ENCODE results near the gene PDE6H.

Gene PDE6H

DNA sequence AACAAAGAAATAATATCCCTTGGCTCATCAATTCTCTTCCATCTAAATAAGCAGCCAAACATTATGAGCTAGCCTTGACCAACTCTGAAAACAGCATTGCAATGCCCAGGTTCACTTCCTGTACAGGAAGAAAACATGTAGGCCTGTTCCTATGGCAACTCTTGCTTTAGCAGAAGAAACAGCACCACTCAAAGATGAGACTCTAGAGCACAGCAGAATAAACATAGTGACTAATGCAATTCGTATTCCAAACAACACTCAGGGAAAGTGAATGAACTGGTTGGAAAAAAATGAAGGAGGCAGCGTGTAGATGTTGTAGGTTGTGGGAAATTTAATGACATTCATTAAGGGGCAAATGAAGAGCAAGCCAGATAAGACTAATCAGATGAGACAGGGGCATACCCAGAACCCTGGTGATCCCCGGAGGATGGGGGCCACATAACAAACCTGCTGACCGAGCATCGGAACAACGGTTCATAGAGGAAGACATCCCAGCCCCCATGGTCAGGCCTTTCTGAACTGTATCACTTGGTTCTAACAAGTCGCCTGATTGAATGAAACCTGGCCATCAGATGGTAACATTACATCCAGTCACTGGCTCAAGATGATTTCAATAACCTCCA lies 20.4 kb upstream of the PDE6H start:
- DNase-seq: peak; percentile 73

DNA sequence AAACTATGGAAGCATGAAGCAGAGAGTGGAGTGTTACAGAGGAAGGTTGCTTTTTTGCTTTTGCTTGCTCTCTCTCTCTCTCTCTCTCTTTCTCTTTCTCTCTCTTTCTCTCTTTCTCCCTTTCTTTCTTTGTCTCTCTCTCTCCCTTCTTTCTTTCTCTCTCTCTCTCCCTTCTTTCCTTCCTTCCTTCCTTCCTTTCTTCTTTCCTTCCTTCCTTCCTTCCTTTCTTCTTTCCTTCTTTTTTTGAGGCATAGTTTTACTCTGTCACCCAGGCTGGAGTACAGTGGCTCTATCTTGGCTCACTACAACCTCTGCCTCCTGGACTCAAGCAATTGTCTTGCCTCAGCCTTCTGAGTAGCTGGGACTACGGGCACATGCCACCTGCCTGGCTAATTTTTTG lies 19.1 kb upstream of the PDE6H start:
- DNase-seq: no peak

DNA sequence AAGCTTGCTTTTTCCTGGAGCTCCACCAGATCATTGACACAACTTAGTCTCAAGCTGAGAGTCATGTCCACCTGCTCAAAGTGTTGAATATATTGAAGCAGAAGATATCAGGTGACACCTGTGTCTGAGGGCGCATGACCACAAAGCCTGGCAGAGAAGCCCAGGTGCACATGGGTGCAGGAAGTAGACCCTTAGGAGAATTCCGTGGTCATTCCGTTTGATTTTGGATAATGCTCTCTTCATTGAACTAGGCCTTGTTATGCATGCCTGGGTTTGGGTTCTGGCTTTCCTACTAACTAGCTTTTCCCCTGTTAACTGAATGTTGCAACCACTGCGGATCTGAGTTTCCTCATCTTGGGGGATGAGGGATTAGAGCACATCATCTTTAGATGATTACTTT lies 18.6 kb upstream of the PDE6H start:
- peak; percentile 13 for DNase-seq

GRCh38 chr12:14956024-14956891 lies 16.6 kb upstream of the PDE6H start:
- peak; percentile 77 for DNase-seq

DNA sequence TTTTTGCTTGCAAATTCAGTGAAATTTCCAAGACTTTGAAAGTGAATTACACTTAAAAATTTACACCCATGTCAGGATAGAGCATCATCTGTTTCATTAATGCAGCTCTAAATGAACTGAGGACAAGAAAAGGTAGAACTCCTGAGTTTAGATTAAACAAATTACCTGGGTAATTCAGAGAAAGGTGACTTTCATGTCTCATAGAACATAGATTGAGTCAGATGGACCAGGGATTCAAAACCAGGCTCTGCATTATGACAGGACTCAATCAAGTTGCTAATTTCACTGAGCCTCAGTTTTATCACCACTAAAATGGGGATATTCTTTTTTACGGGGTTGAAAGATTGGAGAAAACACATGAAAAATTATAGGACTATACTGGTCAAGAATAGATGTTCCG lies 15.9 kb upstream of the PDE6H start:
- DNase-seq: no peak

- peak; percentile 39 for DNase-seq
Measured at GRCh38 chr12:14957551-14958168, 15.2 kb upstream of the PDE6H start.

DNA sequence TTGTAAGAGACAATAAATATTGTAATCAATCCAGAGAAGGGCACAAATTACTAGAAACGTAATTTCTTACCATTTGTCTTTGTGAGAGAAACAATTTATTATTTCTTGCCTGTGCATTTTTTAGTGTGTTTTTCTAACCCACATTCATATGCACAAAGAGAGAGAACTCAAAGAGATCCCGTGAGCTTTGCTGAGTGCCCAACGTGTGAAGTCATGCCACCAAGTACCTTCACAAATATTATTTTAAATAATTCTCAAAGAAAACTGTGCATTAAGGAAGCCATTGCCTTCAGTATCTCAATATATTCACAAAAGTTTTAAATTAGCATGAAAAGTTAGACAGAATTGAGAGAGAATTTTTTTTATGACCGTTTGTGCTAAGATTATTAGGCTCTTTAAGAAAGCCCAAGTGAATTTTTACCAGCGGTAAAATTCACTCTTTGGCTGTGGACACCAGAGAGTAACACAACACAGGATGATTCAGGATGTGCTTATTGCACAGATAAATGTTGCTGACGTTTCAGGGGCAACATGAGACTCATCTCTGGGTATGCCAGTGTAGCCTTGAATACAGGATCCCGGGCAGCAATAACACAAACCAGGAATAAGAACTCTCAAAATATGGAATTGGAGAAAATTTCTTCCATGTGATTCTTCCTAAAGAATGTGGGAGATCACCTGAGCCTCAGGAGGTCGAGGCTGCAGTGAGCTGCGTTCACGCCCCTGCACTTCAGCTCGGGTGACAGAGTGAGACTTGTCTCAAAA lies 14.3 kb upstream of the PDE6H start:
- DNase-seq: peak; percentile 53

- no peak for DNase-seq
Measured at GRCh38 chr12:14959126-14959440, 13.8 kb upstream of the PDE6H start.

DNA sequence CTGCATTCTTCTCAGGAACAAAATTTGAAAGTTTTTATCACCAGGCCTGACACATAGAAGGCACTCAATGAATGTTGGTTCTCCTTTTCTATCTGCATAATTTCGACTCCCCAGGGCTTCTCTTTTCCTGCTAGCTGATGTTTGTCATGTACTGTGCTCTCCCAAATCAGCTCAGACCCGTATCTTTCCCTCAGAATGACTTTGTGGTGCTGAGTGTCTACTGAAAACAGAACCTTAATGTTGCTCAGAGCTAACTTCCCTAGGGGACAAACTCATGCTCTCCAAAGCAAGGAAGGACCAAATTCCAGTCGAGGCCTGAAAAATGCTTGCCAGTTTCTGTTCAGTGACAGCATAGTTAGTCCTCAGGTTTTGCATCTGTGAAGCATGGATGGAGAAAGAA lies 13.4 kb upstream of the PDE6H start:
- peak; percentile 62 for DNase-seq

DNA sequence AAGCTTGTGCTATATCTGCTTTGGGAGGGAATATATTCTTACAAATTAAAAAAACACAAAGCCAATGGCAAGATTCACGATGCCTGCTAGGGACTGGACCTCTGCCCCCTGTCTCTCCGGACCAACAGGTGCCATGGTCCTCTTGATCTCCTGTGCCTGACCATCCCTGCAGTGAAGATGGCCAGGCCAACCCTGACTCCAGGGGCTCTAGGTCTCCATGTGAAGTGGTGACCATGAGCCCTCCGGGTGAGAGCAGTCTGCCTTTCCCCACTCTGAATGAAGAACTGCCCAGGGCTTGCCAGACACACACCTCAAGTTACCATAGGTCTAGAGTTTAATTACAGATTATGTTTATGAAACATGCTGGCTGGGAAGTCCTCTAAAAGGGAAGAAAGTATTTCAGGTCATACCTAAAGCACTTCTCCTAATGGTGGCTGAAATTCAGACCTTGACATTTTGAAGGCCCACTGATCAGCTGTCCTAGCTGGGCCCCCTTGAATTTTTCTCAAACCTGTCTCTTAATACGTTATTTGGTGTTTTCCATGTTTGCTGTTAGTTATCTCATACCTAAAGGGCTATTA lies 12.8 kb upstream of the PDE6H start:
- peak; percentile 20 for DNase-seq

GRCh38 chr12:14960548-14961465 lies 12.0 kb upstream of the PDE6H start:
- DNase-seq: peak; percentile 87

- peak; percentile 98 for DNase-seq
Measured at GRCh38 chr12:14961466-14962152, 11.2 kb upstream of the PDE6H start, which contains the start of gene ARHGDIB. TSS of gene ARHGDIB (minus strand) at chr12:14961601. CDS start at chr12:14950712, 10,889 bp downstream.

DNA sequence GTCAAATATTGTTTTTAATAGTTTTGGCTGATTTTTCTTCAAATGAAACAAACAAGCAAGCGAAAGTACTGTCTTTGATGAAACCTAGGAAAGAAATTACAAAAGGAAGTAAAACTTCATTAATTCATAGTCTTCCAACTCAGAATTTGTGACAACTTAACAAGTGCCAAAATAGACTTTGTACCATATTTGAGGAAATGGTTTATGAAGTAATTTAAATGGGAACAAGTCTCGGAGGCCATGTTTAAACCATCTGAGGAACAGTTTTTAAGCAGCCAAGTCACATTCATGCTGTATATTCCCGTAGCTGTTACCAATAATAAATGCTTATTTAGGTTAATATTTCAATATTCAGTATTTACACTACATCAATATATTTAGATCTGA lies 10.7 kb upstream of the PDE6H start:
- DNase-seq: peak; percentile 58

GRCh38 chr12:14962797-14963196 lies 10.0 kb upstream of the PDE6H start:
- DNase-seq: peak; percentile 26

GRCh38 chr12:14963520-14963919 lies 9.3 kb upstream of the PDE6H start:
- DNase-seq: no peak

DNA sequence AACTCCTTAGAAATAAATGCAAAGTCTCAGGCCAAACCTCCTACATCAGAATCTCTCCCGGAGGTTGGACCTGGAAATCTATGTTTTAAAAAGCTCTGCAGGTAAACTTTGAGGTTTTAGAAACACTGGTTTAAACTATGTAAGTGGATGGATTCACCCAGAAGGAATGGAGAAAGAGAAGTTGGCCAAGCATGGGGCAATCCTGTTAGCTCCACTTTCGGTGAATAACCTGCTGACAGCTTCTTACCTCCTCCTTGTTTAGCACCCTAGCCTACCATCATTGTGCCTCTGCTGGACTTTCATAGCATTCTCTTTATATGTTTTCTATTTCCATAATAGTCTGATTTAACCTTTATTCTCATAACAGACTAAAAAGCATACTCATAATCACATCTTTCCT lies 8.4 kb upstream of the PDE6H start:
- DNase-seq: no peak

- DNase-seq: no peak
Measured at GRCh38 chr12:14965221-14965620, 7.6 kb upstream of the PDE6H start.

DNA sequence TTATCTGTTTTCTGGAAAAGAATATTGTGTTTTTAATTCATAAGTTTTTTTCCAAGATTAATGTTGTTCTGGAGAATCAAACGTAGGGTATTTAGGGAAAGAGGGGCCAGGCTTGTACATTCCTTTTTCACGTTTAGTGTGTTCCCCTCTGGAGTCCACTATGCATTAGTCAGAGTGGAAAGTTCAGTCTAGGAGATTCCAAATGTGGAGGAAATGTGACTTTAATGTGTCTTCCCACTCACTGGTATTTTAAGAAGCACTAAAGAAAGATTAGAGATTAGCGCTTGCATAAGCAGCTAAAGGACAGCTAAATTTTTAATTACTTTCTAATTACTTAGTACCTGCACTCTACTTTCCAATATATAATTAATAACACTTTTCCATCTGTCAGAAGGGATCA lies 4.4 kb upstream of the PDE6H start:
- no peak for DNase-seq

DNA sequence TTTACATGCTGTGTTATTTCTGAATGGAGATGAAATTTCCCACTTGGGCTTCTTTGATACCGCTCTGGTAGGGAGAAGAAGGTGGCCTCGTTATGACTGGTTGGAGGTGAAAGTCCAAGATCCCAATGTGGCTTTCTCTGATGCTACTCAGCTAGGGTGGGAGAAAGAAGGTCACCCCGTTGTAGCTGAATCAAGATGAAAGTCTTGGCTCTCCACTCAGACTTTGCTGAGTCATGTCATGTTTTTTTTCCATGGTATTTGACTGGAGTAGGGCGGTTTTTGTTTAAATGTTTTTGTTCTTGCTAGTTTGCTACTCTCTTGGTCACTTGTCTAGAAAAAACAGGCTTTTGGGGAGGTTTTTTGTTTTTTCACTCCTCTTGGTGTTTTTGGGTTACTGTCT lies 2.4 kb upstream of the PDE6H start:
- peak; percentile 53 for DNase-seq

DNA sequence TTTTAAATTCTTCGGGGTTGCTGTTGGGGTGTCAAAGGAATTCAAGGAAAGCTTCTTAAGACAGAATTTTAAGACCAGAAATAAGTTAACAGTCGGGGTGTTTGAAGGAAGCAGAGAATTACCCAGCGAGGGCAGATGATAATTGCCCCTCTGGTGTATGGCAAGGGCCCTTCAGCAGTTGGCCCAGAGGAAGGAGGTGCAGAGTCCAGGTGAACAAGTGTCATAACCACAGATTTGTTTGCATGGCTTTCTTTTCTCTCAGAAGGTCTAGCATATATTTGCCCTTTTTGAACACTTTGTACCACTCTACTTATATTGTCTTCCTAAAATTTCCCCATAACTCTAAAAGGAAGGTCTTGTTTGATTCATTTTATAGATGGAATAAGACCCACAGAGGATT lies 1.8 kb downstream of the PDE6H start:
- no peak for DNase-seq

- DNase-seq: no peak
Measured at GRCh38 chr12:14975457-14975856, 2.6 kb downstream of the PDE6H start.
